Keratinocyte (primary cell): Measurements from ENCODE around the gene SMNDC1. TPM values are rescaled to one million over a fixed set of nuclear protein-coding genes. Genes with fewer than 3 reads are reported as not detected.

Experiments
- DNase-seq: peaks from one replicate; pipeline ENCODE4 v3.0.0-alpha.2; 2011; ENCODE audit warnings: low read depth, missing footprints, low spot score
- FAIRE-seq: peaks from 2 replicates; lab custom pipeline; 2011; peaks lifted over from hg19 to GRCh38; lab: Jason Lieb, UNC
- H2AFZ ChIP-seq: 2 replicates; pipeline ENCODE4 v1.6.0; 2012; ENCODE audit warnings: low read length, control low read depth, inconsistent platforms; ENCODE audit not compliant: control insufficient read depth
- H3K27ac ChIP-seq: 2 replicates; pipeline ENCODE4 v1.5.1; 2011; ENCODE audit warnings: low read length; ENCODE audit not compliant: control insufficient read depth, insufficient read depth
- H3K27me3 ChIP-seq: 3 replicates; pipeline ENCODE4 v1.6.0; 2011; ENCODE audit warnings: low read length; ENCODE audit not compliant: control insufficient read depth, insufficient read depth; ENCODE audit errors: extremely low read depth
- H3K36me3 ChIP-seq, 2 experiments: 2 replicates in 1 of 2; 3 replicates in 1 of 2; pipeline ENCODE4 v1.5.1; 2011; ENCODE audit warnings: low read length in 2 of 2, mild to moderate bottlenecking in 1 of 2; ENCODE audit not compliant: control insufficient read depth in 2 of 2, insufficient read depth in 2 of 2; ENCODE audit errors: extremely low read depth in 1 of 2
- H3K4me1 ChIP-seq: 3 replicates; pipeline ENCODE4 v1.5.1; 2011; ENCODE audit warnings: low read length; ENCODE audit not compliant: control insufficient read depth, insufficient read depth; ENCODE audit errors: extremely low read depth
- H3K4me2 ChIP-seq: 3 replicates; pipeline ENCODE4 v1.6.0; 2011; ENCODE audit warnings: low read depth, low read length; ENCODE audit not compliant: control insufficient read depth, insufficient read depth; ENCODE audit errors: extremely low read depth
- H3K4me3 ChIP-seq, 3 experiments: fragments of 200-600 bp in 1 of 3; sonication (generic) in 1 of 3; 2 replicates in 2 of 3; 3 replicates in 1 of 3; pipeline ENCODE4 v1.5.1; 2011 to 2016; ENCODE audit warnings: low read length in 3 of 3, mild to moderate bottlenecking in 3 of 3, control low read depth in 2 of 3, inconsistent platforms in 1 of 3, low read depth in 1 of 3, mixed read lengths in 1 of 3, mixed run types in 1 of 3, moderate library complexity in 1 of 3; ENCODE audit not compliant: control insufficient read depth in 2 of 3, insufficient read depth in 2 of 3; ENCODE audit errors: extremely low read depth in 1 of 3
- H3K79me2 ChIP-seq: 2 replicates; pipeline ENCODE4 v1.6.0; 2012; ENCODE audit warnings: low read length; ENCODE audit not compliant: control insufficient read depth, insufficient read depth
- H3K9ac ChIP-seq: 3 replicates; pipeline ENCODE4 v1.6.0; 2011; ENCODE audit warnings: low read length; ENCODE audit not compliant: control insufficient read depth, insufficient read depth; ENCODE audit errors: extremely low read depth
- H3K9me1 ChIP-seq: 3 replicates; pipeline ENCODE4 v1.6.0; 2011; ENCODE audit warnings: low read length; ENCODE audit not compliant: control insufficient read depth, insufficient read depth; ENCODE audit errors: extremely low read depth
- H3K9me3 ChIP-seq: 2 replicates; pipeline ENCODE4 v1.5.1; 2012; ENCODE audit warnings: low read depth, low read length; ENCODE audit not compliant: control insufficient read depth
- H4K20me1 ChIP-seq: 3 replicates; pipeline ENCODE4 v1.6.0; 2011; ENCODE audit warnings: low read length; ENCODE audit not compliant: control insufficient read depth, insufficient read depth; ENCODE audit errors: extremely low read depth
- CTCF ChIP-seq, 3 experiments: IDR thresholded peaks in 1 of 3; conservative IDR thresholded peaks in 1 of 3; optimal IDR thresholded peaks in 1 of 3; 2 replicates in 2 of 3; 3 replicates in 1 of 3; pipeline versions ENCODE3 to v1.5.1; 2011; ENCODE audit warnings: low read length in 3 of 3, mild to moderate bottlenecking in 3 of 3, moderate library complexity in 2 of 3, control low read depth in 1 of 3, inconsistent platforms in 1 of 3; ENCODE audit not compliant: insufficient read depth in 2 of 3; ENCODE audit errors: extremely low read depth in 1 of 3
- EZH2 ChIP-seq: IDR thresholded peaks from one replicate; pipeline ENCODE4 v1.6.1; 2012; ENCODE audit warnings: inconsistent platforms, mild to moderate bottlenecking, low read length, moderate library complexity
- dilution Hi-C: fragments of 300-500 bp; cut with MboI; formaldehyde crosslinking; loops from one replicate; pipeline ENCODE4 v1.7.0; 2020; ENCODE audit warnings: low sequenced_read_pairs; ENCODE audit not compliant: extremely low pct_ligation_motif_present
- polyA plus RNA-seq, 5 experiments: library from polyadenylated mRNA; depleted of rRNA in 3 of 5; stranded (reverse) in 3 of 5; stranded (forward) in 1 of 5; unstranded in 1 of 5; fragments of >200 nt; gene quantifications; 1 replicate in 1 of 5; 2 replicates in 3 of 5; 3 replicates in 1 of 5; pipeline versions ENCODE4 v1.2.1 to v1.2.3, GENCODE V29; 2011 to 2012; ENCODE audit warnings: missing spikeins in 2 of 5, low read depth in 1 of 5, low replicate concordance in 1 of 5

Gene SMNDC1
- polyA plus RNA-seq, 1 donor (not counting 4 experiments of a cell fraction or from before 2014, with no cell fraction given): 19.8 TPM

GRCh38 chr10:110307805-110308204 lies 3.1 kb upstream of the SMNDC1 start:
- Histone ChIP-seq H4K20me1 (no peaks in the 10 kb centered on the region), H3K27ac (no peak overlapping the region), H3K9me1 (no peaks in the 10 kb centered on the region), H3K9ac (no peak overlapping the region), H3K36me3 (peaks cover 0 to 2% of the 10 kb centered on the region in 2 experiments), H2AFZ (no peak overlapping the region), H3K4me3 (no peak overlapping the region), H3K79me2 (peaks cover 19% of the 10 kb centered on the region), H3K9me3 (no peaks in the 10 kb centered on the region), H3K27me3 (no peaks in the 10 kb centered on the region), H3K4me2 (no peak overlapping the region), H3K4me1 (peaks cover 28% of the 10 kb centered on the region)
- FAIRE-seq (no peak), DNase-seq (no peak)
- no peak for TF ChIP-seq EZH2
- TF ChIP-seq CTCF (optimal IDR thresholded peaks at IDR 0.05 in 1 of 3, IDR thresholded peaks at IDR 0.05 in 1 of 3, conservative IDR thresholded peaks at IDR 0.05 in 1 of 3; ENCODE audit: extremely low read depth in 1 of 3, insufficient read depth in 2 of 3, low read length in 3 of 3): no peak
- dilution Hi-C loops: loop anchor here (25.0 kb wide), 2 partner anchors 254 to 579 kb away; partner anchors contain the start of gene SMC3

- Histone ChIP-seq H4K20me1 (peaks cover 4% of the 10 kb centered on the region), H3K79me2 (peaks cover 33% of the 10 kb centered on the region), H2AFZ (peak overlapping the region; percentile 53), H3K9ac (no peak overlapping the region), H3K9me1 (no peaks in the 10 kb centered on the region), H3K4me2 (peak overlapping the region; percentile 43), H3K9me3 (no peaks in the 10 kb centered on the region), H3K4me1 (peaks cover 33% of the 10 kb centered on the region), H3K36me3 (peaks cover 6 to 13% of the 10 kb centered on the region in 2 experiments), H3K27me3 (no peaks in the 10 kb centered on the region), H3K27ac (peak overlapping the region; percentile 28), H3K4me3 (peak overlapping the region in 1 of 3 experiments; percentile 14)
- dilution Hi-C loops: loop anchor here (25.0 kb wide), 2 partner anchors 256 to 581 kb away; partner anchors contain the start of gene SMC3
- no peak for DNase-seq
- TF ChIP-seq CTCF (optimal IDR thresholded peaks at IDR 0.05 in 1 of 3, IDR thresholded peaks at IDR 0.05 in 1 of 3, conservative IDR thresholded peaks at IDR 0.05 in 1 of 3; ENCODE audit: extremely low read depth in 1 of 3, insufficient read depth in 2 of 3, low read length in 3 of 3) (no peak), EZH2 (no peak)
- no peak for FAIRE-seq
Measured at GRCh38 chr10:110306452-110306768, 1.7 kb upstream of the SMNDC1 start.
